ENCODE data around the gene EPHA8. TPM values are rescaled to one million over a fixed set of nuclear protein-coding genes. Genes with fewer than 3 reads are reported as not detected.

EPHA8 gene
- total and polyA plus RNA-seq, 2 experiments from 2014 or later: not detected

GRCh38 chr1:22552021-22552420 is 11.3 kb upstream of the EPHA8 start:
- Histone ChIP-seq H3K27me3 (replicated peaks; ENCODE audit: insufficient read depth) (peaks cover 43% of the 10 kb centered on the region), H3K36me3 (ENCODE audit: low read depth) (no peaks in the 10 kb centered on the region), H3K4me1 (ENCODE audit: insufficient read depth) (no peaks in the 10 kb centered on the region), H3K79me2 (ENCODE audit: insufficient read depth) (no peaks in the 10 kb centered on the region), H3F3A (ENCODE audit: insufficient read depth) (no peaks in the 10 kb centered on the region), H3K9ac (no peak overlapping the region), H2AFZ (no peak overlapping the region), H3K27ac (no peak overlapping the region), H3K9me3 (ENCODE audit: low read depth) (no peaks in the 10 kb centered on the region), H3K4me3 (no peak overlapping the region), H4K20me1 (ENCODE audit: insufficient read depth) (no peaks in the 10 kb centered on the region), H3K4me2 (ENCODE audit: unreplicated experiment) (no peak overlapping the region), H3K9me2 (ENCODE audit: insufficient read depth) (no peaks in the 10 kb centered on the region)
- in situ Hi-C loops (cut with MboI): no loop called here
- TF ChIP-seq EZH2phosphoT487 (IDR thresholded peaks at IDR 0.05; ENCODE audit: insufficient read depth, low read depth) (no peak), EZH2 (IDR thresholded peaks at IDR 0.05; ENCODE audit: insufficient read depth, poor library complexity, severe bottlenecking) (no peak)
- DNase-seq: no peak
- 29 to 32% methylated on average over 5 of the region's 5 CpGs for WGBS, 2 experiments (ENCODE audit: low coverage in 1 of 2, low lambda C conversion rate in 2 of 2, missing lambda C conversion rate in 2 of 2)

- Histone ChIP-seq H3K36me3 (ENCODE audit: low read depth) (no peaks in the 10 kb centered on the region), H3F3A (ENCODE audit: insufficient read depth) (no peaks in the 10 kb centered on the region), H3K79me2 (ENCODE audit: insufficient read depth) (no peaks in the 10 kb centered on the region), H3K4me1 (ENCODE audit: insufficient read depth) (no peaks in the 10 kb centered on the region), H3K9ac (no peak overlapping the region), H2AFZ (no peak overlapping the region), H3K4me2 (ENCODE audit: unreplicated experiment) (no peak overlapping the region), H3K27me3 (replicated peaks; ENCODE audit: insufficient read depth) (peaks cover 39% of the 10 kb centered on the region), H3K27ac (no peak overlapping the region), H4K20me1 (ENCODE audit: insufficient read depth) (no peaks in the 10 kb centered on the region), H3K9me3 (ENCODE audit: low read depth) (no peaks in the 10 kb centered on the region), H3K4me3 (no peak overlapping the region), H3K9me2 (ENCODE audit: insufficient read depth) (no peaks in the 10 kb centered on the region)
- TF ChIP-seq EZH2phosphoT487 (IDR thresholded peaks at IDR 0.05; ENCODE audit: insufficient read depth, low read depth) (no peak), EZH2 (IDR thresholded peaks at IDR 0.05; ENCODE audit: insufficient read depth, poor library complexity, severe bottlenecking) (no peak)
- no peak for DNase-seq
- in situ Hi-C loops (cut with MboI): no loop called here
- 27 to 33% methylated on average over 18 of the region's 18 CpGs for WGBS, 2 experiments (ENCODE audit: low coverage in 1 of 2, low lambda C conversion rate in 2 of 2, missing lambda C conversion rate in 2 of 2)
These were observed 10.0 kb upstream of the EPHA8 start for GRCh38 chr1:22553104-22553880.

- Histone ChIP-seq H3K4me3 (no peak overlapping the region), H3K79me2 (ENCODE audit: insufficient read depth) (no peaks in the 10 kb centered on the region), H3K4me2 (ENCODE audit: unreplicated experiment) (no peak overlapping the region), H4K20me1 (ENCODE audit: insufficient read depth) (no peaks in the 10 kb centered on the region), H3K9me2 (ENCODE audit: insufficient read depth) (no peaks in the 10 kb centered on the region), H3K9me3 (ENCODE audit: low read depth) (no peaks in the 10 kb centered on the region), H3K9ac (no peak overlapping the region), H3K27me3 (replicated peaks; ENCODE audit: insufficient read depth) (peaks cover 39% of the 10 kb centered on the region), H2AFZ (no peak overlapping the region), H3K27ac (no peak overlapping the region), H3F3A (ENCODE audit: insufficient read depth) (no peaks in the 10 kb centered on the region), H3K36me3 (ENCODE audit: low read depth) (no peaks in the 10 kb centered on the region), H3K4me1 (ENCODE audit: insufficient read depth) (no peaks in the 10 kb centered on the region)
- TF ChIP-seq EZH2phosphoT487 (IDR thresholded peaks at IDR 0.05; ENCODE audit: insufficient read depth, low read depth) (no peak), EZH2 (IDR thresholded peaks at IDR 0.05; ENCODE audit: insufficient read depth, poor library complexity, severe bottlenecking) (no peak)
- no peak for DNase-seq
- in situ Hi-C loops (cut with MboI): no loop called here
- WGBS, 2 experiments (ENCODE audit: low coverage in 1 of 2, low lambda C conversion rate in 2 of 2, missing lambda C conversion rate in 2 of 2): 83 to 87% methylated on average over 8 of the region's 8 CpGs
These were observed 9.2 kb upstream of the EPHA8 start for GRCh38 chr1:22553991-22554522.

- H3K27ac ChIP-seq: no peak overlapping the region
- H2AFZ ChIP-seq: no peak overlapping the region
- no peaks in the 10 kb centered on the region for H3K4me1 ChIP-seq (ENCODE audit: insufficient read depth)
- H3K27me3 ChIP-seq (replicated peaks; ENCODE audit: insufficient read depth): peaks cover 52% of the 10 kb centered on the region
- no peaks in the 10 kb centered on the region for H3K9me3 ChIP-seq (ENCODE audit: low read depth)
- in situ Hi-C loops (cut with MboI): no loop called here
- no peaks in the 10 kb centered on the region for H3F3A ChIP-seq (ENCODE audit: insufficient read depth)
- H3K4me2 ChIP-seq (ENCODE audit: unreplicated experiment): no peak overlapping the region
- no peak overlapping the region for H3K4me3 ChIP-seq
- no peaks in the 10 kb centered on the region for H3K36me3 ChIP-seq (ENCODE audit: low read depth)
- no peak overlapping the region for H3K9ac ChIP-seq
- H3K9me2 ChIP-seq (ENCODE audit: insufficient read depth): no peaks in the 10 kb centered on the region
- 36 to 38% methylated on average over 3 of the region's 3 CpGs for WGBS, 2 experiments (ENCODE audit: low coverage in 1 of 2, low lambda C conversion rate in 2 of 2, missing lambda C conversion rate in 2 of 2)
- no peaks in the 10 kb centered on the region for H3K79me2 ChIP-seq (ENCODE audit: insufficient read depth)
- no peak for DNase-seq
- H4K20me1 ChIP-seq (ENCODE audit: insufficient read depth): no peaks in the 10 kb centered on the region
- TF ChIP-seq EZH2 (IDR thresholded peaks at IDR 0.05; ENCODE audit: insufficient read depth, poor library complexity, severe bottlenecking): no peak
- TF ChIP-seq EZH2phosphoT487 (IDR thresholded peaks at IDR 0.05; ENCODE audit: insufficient read depth, low read depth): no peak
These were observed 8.0 kb upstream of the EPHA8 start for GRCh38 chr1:22555371-22555656.

All from GM23248 (cell line).